Heart right ventricle (tissue), 16 donors: ENCODE results near the gene SHKBP1. TPM values are rescaled to one million over a fixed set of nuclear protein-coding genes. Genes with fewer than 3 reads are reported as not detected.
A peak's percentile ranks its signal among the peaks of the same experiment; 100 is the strongest.

ENCODE experiments used
- ATAC-seq, 8 donors: fragments of 200-7000 bp; cut with Tn5 transposase; one replicate each; pipeline ENCODE4 v1.9.1; 2020; ENCODE audit warnings: mild to moderate bottlenecking in 8 of 8, moderate library complexity in 8 of 8, moderate number of reproducible peaks in 1 of 8
- DNase-seq, 2 donors: peaks; one replicate each; pipeline ENCODE4 v3.0.0-alpha.2; 2020
- H3K27ac ChIP-seq, 10 donors: fragments of 200-600 bp; sonication (generic) in 2 of 10; one replicate each; pipeline versions ENCODE4 v1.5.0 to v1.8.0; 2020 to 2022; ENCODE audit warnings: mild to moderate bottlenecking in 3 of 10
- H3K27me3 ChIP-seq, 7 donors: fragments of 200-600 bp; one replicate each; pipeline ENCODE4 v1.8.0; 2021 to 2022; ENCODE audit warnings: mild to moderate bottlenecking in 2 of 7
- H3K36me3 ChIP-seq, 9 donors: fragments of 200-600 bp; sonication (generic) in 1 of 9; one replicate each; pipeline versions ENCODE4 v1.5.0 to v1.8.0; 2020 to 2022; ENCODE audit warnings: mild to moderate bottlenecking in 2 of 9
- H3K4me1 ChIP-seq, 9 donors: fragments of 200-600 bp; sonication (generic) in 1 of 9; one replicate each; pipeline versions ENCODE4 v1.5.0 to v1.8.0; 2020 to 2022; ENCODE audit warnings: mild to moderate bottlenecking in 4 of 9
- H3K4me3 ChIP-seq, 10 donors: fragments of 200-600 bp; sonication (generic) in 2 of 10; one replicate each; pipeline versions ENCODE4 v1.5.0 to v1.8.0; 2020 to 2022; ENCODE audit warnings: mild to moderate bottlenecking in 7 of 10, moderate library complexity in 2 of 10
- H3K9me3 ChIP-seq, 11 donors: fragments of 200-600 bp in 10 of 11; sonication (generic) in 2 of 11; one replicate each; pipeline versions ENCODE4 v1.5.0 to v1.8.0; 2013 to 2022; ENCODE audit warnings: mild to moderate bottlenecking in 2 of 11, control low read depth in 1 of 11, moderate library complexity in 1 of 11
- WGBS, 2 donors: extraction: QIAGEN DNeasy Blood & Tissue Kit; methylation state at CpG; one replicate each; pipeline ENCODE4 v1.1.7; 2013; ENCODE audit warnings: inconsistent platforms in 1 of 2; 5-methylcytosine and 5-hydroxymethylcytosine counted together
- intact Hi-C, 10 donors: fragments of 100-400 bp; cut with DNase I; formaldehyde crosslinking; loops; one replicate each; pipeline versions ENCODE4 v1.11.1 to v1.14.2; 2022
- polyA plus RNA-seq, 2 donors: library from polyadenylated mRNA; stranded (reverse); fragments of 200-250 nt; gene quantifications; one replicate each; pipeline ENCODE4 v1.2.3, GENCODE V29; 2013
- total RNA-seq, 10 donors: library from RNA; stranded (reverse); fragmentation: NEBNext Ultra II Directional in 3 of 10; extraction: Animal tissue kit (Norgen Biotek cat#: 25700) in 3 of 10; gene quantifications; one replicate each; pipeline versions ENCODE4 v1.2.1 to v1.2.4, GENCODE V29; 2021 to 2023
- TF ChIP-seq, protein P1 (sequence below), 9 donors: fragments of 200-600 bp; sonication (generic) in 2 of 9; IDR thresholded peaks; one replicate each; pipeline versions ENCODE4 v1.5.0 to v1.8.0; 2021 to 2022; ENCODE audit warnings: antibody characterized with exemption in 9 of 9, mild to moderate bottlenecking in 5 of 9, moderate library complexity in 1 of 9
- donor health status: Arrhythmogenic right ventricular cardiomyopathy.
- donor health status: ischemic (EF 13 %, LVEDD 7.1; RV severe dilation, severe dysfunction).
- donor health status: healthy with polysubstance abuse.
- donor health status: DM: no; HTN: yes; CAD: no.
- donor health status: DM: no; HTN: no; CAD: no.
- donor health status: ischemic (EF 25% LVEDD 6.9; RV normal size, moderate dysfunction).
- donor health status: ischemic (EF 25% LVEDD 5.7; RV mildly dilated, moderate dysfunction).
- donor health status: healthy.
- donor health status: DM: yes; HTN: yes; CAD: no.
- donor health status: Ischemic cardiomyopathy.
- donor health status: ischemic (EF 35%, LVEDD 5.7; RV mildly dilated, moderate dysfunction).
- donor health status: nonischemic (EF 11% LVEDD 7.7; RV severe dilation, severe dysfunction).
- donor health status: DM: yes; HTN: yes; CAD: no.
- donor health status: PGD.
- donor health status: ischemic (EF 29% LVEDD 5.4; RV normal size, mild dysfunction).
- donor health status: nonischemic (EF 23%, LVEDD 6.1; RV moderate dilation, normal function).

Gene SHKBP1
- total and polyA plus RNA-seq, 12 donors: 12.0 to 43.1 (median 16.4) TPM

DNA sequence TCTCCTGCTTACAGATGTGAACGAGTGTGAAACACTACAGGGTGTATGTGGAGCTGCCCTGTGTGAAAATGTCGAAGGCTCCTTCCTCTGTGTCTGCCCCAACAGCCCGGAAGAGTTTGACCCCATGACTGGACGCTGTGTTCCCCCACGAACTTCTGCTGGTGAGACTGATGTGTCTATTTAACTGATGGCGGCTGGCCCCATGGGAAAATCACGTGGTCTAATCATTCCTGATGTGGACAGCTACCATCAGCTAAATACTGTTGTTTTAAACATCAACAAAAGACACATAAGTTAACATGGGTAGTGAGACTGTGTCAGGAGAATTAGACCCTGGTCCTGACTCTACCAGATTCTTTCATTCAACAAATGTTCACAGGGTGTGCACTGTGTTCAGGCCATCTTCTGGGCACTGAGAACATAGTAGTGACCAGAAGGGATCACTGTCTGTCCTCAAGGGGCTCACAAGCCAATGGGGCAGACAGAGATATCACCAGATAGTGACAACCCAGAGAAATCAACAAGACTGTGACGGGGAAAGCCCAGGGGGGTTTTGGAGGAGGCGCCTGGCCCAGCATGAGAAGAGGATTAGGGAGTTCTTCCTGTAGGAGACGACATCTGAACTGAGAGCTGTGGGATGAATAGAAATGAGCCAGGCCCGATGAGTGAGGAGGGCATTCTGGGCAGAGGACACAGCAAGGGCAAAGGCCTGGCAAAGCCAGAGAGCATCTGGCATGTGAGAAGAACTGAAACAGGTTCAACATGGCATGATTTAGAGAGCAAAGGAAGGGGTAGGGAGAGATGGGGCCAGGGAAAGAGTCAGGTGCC lies 42.9 kb downstream of the SHKBP1 start:
- Histone ChIP-seq H3K4me3 (no peak overlapping the region), H3K27ac (peak overlapping the region in 9 of 10 donors; percentile 8 to 82 (median 62)), H3K4me1 (peaks cover 0 to 31% (median 11%) of the 10 kb centered on the region in 9 donors), H3K27me3 (no peaks in the 10 kb centered on the region), H3K36me3 (peaks cover 0 to 93% (median 41%) of the 10 kb centered on the region in 9 donors), H3K9me3 (no peaks in the 10 kb centered on the region)
- DNase-seq (peak in 1 of 2 donors; percentile 52), ATAC-seq (peak; percentile 28 to 83 (median 62))
- TF ChIP-seq, protein P1, sequence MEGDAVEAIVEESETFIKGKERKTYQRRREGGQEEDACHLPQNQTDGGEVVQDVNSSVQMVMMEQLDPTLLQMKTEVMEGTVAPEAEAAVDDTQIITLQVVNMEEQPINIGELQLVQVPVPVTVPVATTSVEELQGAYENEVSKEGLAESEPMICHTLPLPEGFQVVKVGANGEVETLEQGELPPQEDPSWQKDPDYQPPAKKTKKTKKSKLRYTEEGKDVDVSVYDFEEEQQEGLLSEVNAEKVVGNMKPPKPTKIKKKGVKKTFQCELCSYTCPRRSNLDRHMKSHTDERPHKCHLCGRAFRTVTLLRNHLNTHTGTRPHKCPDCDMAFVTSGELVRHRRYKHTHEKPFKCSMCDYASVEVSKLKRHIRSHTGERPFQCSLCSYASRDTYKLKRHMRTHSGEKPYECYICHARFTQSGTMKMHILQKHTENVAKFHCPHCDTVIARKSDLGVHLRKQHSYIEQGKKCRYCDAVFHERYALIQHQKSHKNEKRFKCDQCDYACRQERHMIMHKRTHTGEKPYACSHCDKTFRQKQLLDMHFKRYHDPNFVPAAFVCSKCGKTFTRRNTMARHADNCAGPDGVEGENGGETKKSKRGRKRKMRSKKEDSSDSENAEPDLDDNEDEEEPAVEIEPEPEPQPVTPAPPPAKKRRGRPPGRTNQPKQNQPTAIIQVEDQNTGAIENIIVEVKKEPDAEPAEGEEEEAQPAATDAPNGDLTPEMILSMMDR (IDR thresholded peaks at IDR 0.05): no peak
- 67% methylated on average over 11 of the region's 11 CpGs for WGBS, 2 donors
- intact Hi-C loops: no loop called here

DNA sequence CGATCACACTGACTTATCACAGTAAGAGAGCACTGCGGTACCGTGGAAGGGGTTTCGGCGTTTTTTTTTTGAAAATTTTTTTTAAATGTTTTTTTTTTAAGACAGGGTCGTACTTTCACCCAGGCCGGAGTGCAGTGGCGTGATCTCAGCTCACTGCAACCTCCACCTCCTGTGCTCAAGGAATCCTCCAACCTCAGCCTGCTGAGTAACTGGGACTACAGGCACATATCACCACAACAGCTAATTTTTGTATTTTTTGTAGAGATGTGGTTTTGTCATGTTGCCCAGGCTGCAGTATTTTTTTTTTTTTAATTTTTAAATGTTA lies 43.5 kb downstream of the SHKBP1 start:
- H3K27ac ChIP-seq: peak overlapping the region in 9 of 10 donors; percentile 8 to 82 (median 62)
- H3K9me3 ChIP-seq: no peaks in the 10 kb centered on the region
- H3K36me3 ChIP-seq: peaks cover 0 to 98% (median 41%) of the 10 kb centered on the region in 9 donors
- no peak overlapping the region for H3K4me3 ChIP-seq
- H3K27me3 ChIP-seq: no peaks in the 10 kb centered on the region
- DNase-seq: no peak
- TF ChIP-seq, protein P1 (IDR thresholded peaks at IDR 0.05): no peak
- H3K4me1 ChIP-seq: peaks cover 0 to 25% (median 9%) of the 10 kb centered on the region in 9 donors
- 53 to 65% methylated on average over 8 of the region's 8 CpGs for WGBS, 2 donors
- no peak for ATAC-seq
- intact Hi-C loops: no loop called here

DNA sequence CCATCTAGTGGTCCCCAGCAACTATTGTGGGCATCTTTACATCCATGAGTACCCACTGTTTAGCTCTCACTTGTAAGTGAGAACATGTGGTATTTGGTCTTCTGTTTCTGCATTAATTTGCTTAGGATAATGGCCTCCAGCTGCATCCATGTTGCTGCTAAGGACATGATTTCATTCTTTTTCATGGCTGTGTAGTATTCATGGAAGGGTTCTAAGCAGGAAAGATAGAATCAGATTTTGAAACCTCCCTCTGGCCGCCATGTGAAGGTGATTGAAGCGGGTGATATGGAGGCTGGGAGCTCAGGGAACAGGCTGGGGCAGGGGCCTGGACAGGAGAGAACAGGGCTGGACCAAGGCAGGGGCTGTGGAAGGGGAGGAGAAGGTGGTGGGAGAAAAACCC lies 44.6 kb downstream of the SHKBP1 start:
- ATAC-seq (no peak), DNase-seq (no peak)
- H3K4me3 ChIP-seq: no peak overlapping the region
- H3K4me1 ChIP-seq: peaks cover 0 to 14% (median 9%) of the 10 kb centered on the region in 9 donors
- whole genome bisulfite sequencing, 2 donors: 65 to 93% methylated on average over 2 of the region's 2 CpGs
- intact Hi-C loops: no loop called here
- H3K27ac ChIP-seq: no peak overlapping the region
- TF ChIP-seq, protein P1 (IDR thresholded peaks at IDR 0.05): no peak
- no peaks in the 10 kb centered on the region for H3K9me3 ChIP-seq
- H3K36me3 ChIP-seq: peaks cover 0 to 100% (median 49%) of the 10 kb centered on the region in 9 donors
- no peaks in the 10 kb centered on the region for H3K27me3 ChIP-seq

DNA sequence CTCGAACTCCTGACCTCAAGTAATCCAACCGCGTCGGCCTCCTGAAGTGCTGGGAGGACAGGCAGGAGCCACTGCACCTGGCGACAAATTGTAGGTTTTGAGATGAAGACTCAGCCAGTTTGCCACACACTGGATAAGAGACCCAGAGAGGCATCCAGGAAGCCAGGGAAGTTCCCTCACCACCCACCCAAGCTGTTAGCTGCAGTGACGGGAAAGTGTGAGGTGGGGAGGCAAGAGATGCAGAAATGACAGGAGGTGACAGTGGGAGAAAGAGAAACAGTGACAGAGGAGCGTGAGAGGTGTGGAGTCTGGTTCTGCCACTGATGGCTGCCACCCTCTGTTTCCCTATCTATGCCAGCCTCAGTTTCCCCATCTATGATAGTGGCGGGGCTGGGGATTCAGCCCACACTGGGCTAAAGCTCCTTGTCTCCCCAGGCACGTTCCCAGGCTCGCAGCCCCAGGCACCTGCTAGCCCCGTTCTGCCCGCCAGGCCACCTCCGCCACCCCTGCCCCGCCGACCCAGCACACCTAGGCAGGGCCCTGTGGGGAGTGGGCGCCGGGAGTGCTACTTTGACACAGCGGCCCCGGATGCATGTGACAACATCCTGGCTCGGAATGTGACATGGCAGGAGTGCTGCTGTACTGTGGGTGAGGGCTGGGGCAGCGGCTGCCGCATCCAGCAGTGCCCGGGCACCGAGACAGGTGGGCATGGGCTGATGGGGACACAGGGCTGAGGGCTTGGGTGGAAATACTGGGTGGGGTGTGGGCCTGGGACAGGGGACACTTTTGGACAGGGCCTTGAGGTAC lies 45.5 kb downstream of the SHKBP1 start:
- no peak for ATAC-seq
- no peak overlapping the region for H3K4me3 ChIP-seq
- DNase-seq: no peak
- TF ChIP-seq, protein P1 (IDR thresholded peaks at IDR 0.05): no peak
- H3K9me3 ChIP-seq: no peaks in the 10 kb centered on the region
- WGBS, 2 donors: 93% methylated on average over 24 of the region's 24 CpGs
- H3K4me1 ChIP-seq: peaks cover 0 to 14% (median 9%) of the 10 kb centered on the region in 9 donors
- intact Hi-C loops: no loop called here
- H3K27me3 ChIP-seq: no peaks in the 10 kb centered on the region
- H3K27ac ChIP-seq: no peak overlapping the region
- H3K36me3 ChIP-seq: peaks cover 0 to 100% (median 52%) of the 10 kb centered on the region in 9 donors
